ENCODE results near the gene WDHD1. TPM values are rescaled to one million over a fixed set of nuclear protein-coding genes. Genes with fewer than 3 reads are reported as not detected.

Gene WDHD1
- total and polyA plus RNA-seq, 2 of the 8 experiments (the other 6 are each of a cell fraction or from before 2014, with no cell fraction given), result 17.8 to 87.9 TPM

GRCh38 chr14:55057919-55058318 is 31.0 kb upstream of the WDHD1 start:
- peaks cover 18 to 85% of the 10 kb centered on the region in 2 experiments for H3K79me2 ChIP-seq (ENCODE audit: control insufficient read depth in 1 of 2, insufficient read depth in 2 of 2, low read length in 2 of 2)
- ChIA-PET CTCF (ENCODE audit: partially characterized antibody) (no interaction called here), POLR2A (ENCODE audit: partially characterized antibody) (interaction anchor here (0.7 to 3.8 kb wide), 6 partner anchors 13 to 77 kb away, joined by 3 to 20 read pairs (median 3); partner anchors contain the start of genes SOCS4 and WDHD1)
- H3K9me3 ChIP-seq (ENCODE audit: insufficient read depth in 2 of 2, low read depth in 1 of 2, low read length in 1 of 2), result no peaks in the 10 kb centered on the region
- H3K27ac ChIP-seq (ENCODE audit: low read depth, low read length), result no peak overlapping the region
- H3K4ac ChIP-seq (replicated peaks; ENCODE audit: insufficient read length, low read depth, low read length), result no peak overlapping the region
- H2AK5ac ChIP-seq (ENCODE audit: low read depth, low read length), result no peak overlapping the region
- H3K4me3 ChIP-seq (ENCODE audit: extremely low read depth in 1 of 4, insufficient read depth in 2 of 4, low read depth in 3 of 4, low read length in 4 of 4), result no peak overlapping the region
- DNase-seq (ENCODE audit: low read depth in 1 of 2, low spot score in 2 of 2) (no peak), FAIRE-seq (no peak)
- no peak overlapping the region for H2BK5ac ChIP-seq (ENCODE audit: low read depth, low read length)
- H3K56ac ChIP-seq (replicated peaks; ENCODE audit: insufficient read length, low read depth, low read length), result no peak overlapping the region
- H3K23ac ChIP-seq (ENCODE audit: insufficient read length), result no peak overlapping the region
- no peak overlapping the region for H2BK120ac ChIP-seq (replicated peaks; ENCODE audit: low read depth, low read length)
- TF ChIP-seq KDM5A (IDR thresholded peaks at IDR 0.05; ENCODE audit: low read length) (no peak), RXRA (IDR thresholded peaks at IDR 0.05; ENCODE audit: insufficient read depth, low read depth, low read length) (no peak), SP4 (IDR thresholded peaks at IDR 0.05; ENCODE audit: low read length) (no peak), NRF1 (IDR thresholded peaks at IDR 0.05; ENCODE audit: low read depth, low read length) (no peak), SAP30 (IDR thresholded peaks at IDR 0.05; ENCODE audit: insufficient read depth, insufficient replicate concordance, low read length) (no peak), BACH1 (IDR thresholded peaks at IDR 0.05; ENCODE audit: low read length) (no peak), HDAC2 (IDR thresholded peaks at IDR 0.05; ENCODE audit: borderline replicate concordance in 1 of 2, low read depth in 2 of 2, low read length in 2 of 2) (no peak), HDAC6 (IDR thresholded peaks at IDR 0.05; ENCODE audit: low read depth, low read length) (no peak), YY1 (IDR thresholded peaks at IDR 0.05; ENCODE audit: low read depth, low read length) (no peak), SUZ12 (IDR thresholded peaks at IDR 0.05; ENCODE audit: low read length) (no peak), JUND (IDR thresholded peaks at IDR 0.05; ENCODE audit: low read length) (no peak), RFX5 (IDR thresholded peaks at IDR 0.05; ENCODE audit: borderline replicate concordance, low read depth, low read length) (no peak)
- H2BK15ac ChIP-seq (ENCODE audit: low read length), result no peak overlapping the region
- H3K36me3 ChIP-seq (ENCODE audit: control insufficient read depth in 2 of 4, insufficient read depth in 4 of 4, low read length in 3 of 4), result peaks cover 4 to 40% (median 8%) of the 10 kb centered on the region in 4 experiments; a peak in 7 of 8 replicates
- H3K4me2 ChIP-seq (ENCODE audit: insufficient read depth in 1 of 2, low read depth in 2 of 2, low read length in 2 of 2), result no peak overlapping the region
- no peak overlapping the region for H3K14ac ChIP-seq (ENCODE audit: insufficient read length)
- H3K9ac ChIP-seq (replicated peaks in 1 of 4; ENCODE audit: extremely low read depth in 1 of 4, low read depth in 3 of 4, low read length in 3 of 4), result no peak overlapping the region
- H3K27me3 ChIP-seq (replicated peaks in 1 of 4; ENCODE audit: control insufficient read depth in 3 of 4, extremely low read depth in 1 of 4, insufficient read depth in 3 of 4, low read length in 3 of 4), result no peaks in the 10 kb centered on the region
- peaks cover 2% of the 10 kb centered on the region; the same call in 1 of the 2 replicates for H3K79me1 ChIP-seq (ENCODE audit: low read depth, low read length)
- no peak overlapping the region for H3K18ac ChIP-seq (ENCODE audit: extremely low read depth, low read length)
- no peak overlapping the region for H2BK20ac ChIP-seq (ENCODE audit: low read length)
- H4K8ac ChIP-seq (ENCODE audit: extremely low read depth, insufficient read depth, low read length), result no peak overlapping the region
- no peak overlapping the region for H4K5ac ChIP-seq (ENCODE audit: insufficient read length, low read depth, low read length)
- 96% methylated on average over 5 of the region's 5 CpGs; no CpG with 5 or more reads in 1 of the 2 experiments for whole genome bisulfite sequencing, 2 experiments (ENCODE audit: extremely low coverage in 1 of 2, insufficient coverage in 1 of 2, insufficient read length in 1 of 2, insufficient replicate concordance in 2 of 2, low coverage in 1 of 2, low lambda C conversion rate in 2 of 2, missing lambda C conversion rate in 1 of 2)
- H4K91ac ChIP-seq (replicated peaks; ENCODE audit: insufficient read length, low read length), result no peak overlapping the region
- no peak overlapping the region for H2AFZ ChIP-seq (ENCODE audit: low read length)
- no peaks in the 10 kb centered on the region for H3K23me2 ChIP-seq (ENCODE audit: low read depth, low read length)
- H4K20me1 ChIP-seq (replicated peaks in 1 of 2; ENCODE audit: control insufficient read depth in 1 of 2, insufficient read depth in 2 of 2, low read length in 2 of 2), result peaks cover 6 to 7% of the 10 kb centered on the region in 2 experiments
- H3K4me1 ChIP-seq (replicated peaks in 1 of 4; ENCODE audit: control insufficient read depth in 3 of 4, insufficient read depth in 4 of 4, low read length in 3 of 4), result no peaks in the 10 kb centered on the region; a peak in 3 of 7 replicates
- 0 out of 2 replicates have a peak overlapping the region, but pooled peaks have one; percentile 33 for H2BK12ac ChIP-seq (ENCODE audit: low read depth, low read length)

Data from H1 (cell line).